Neural progenitor cell (in vitro differentiated cells): Measurements from ENCODE around the gene RPL32. TPM values are rescaled to one million over a fixed set of nuclear protein-coding genes. Genes with fewer than 3 reads are reported as not detected.
A peak's percentile ranks its signal among the peaks of the same experiment; 100 is the strongest.

Experiments
- DNase-seq: peaks from one replicate; pipeline ENCODE4 v3.0.0-alpha.2; 2016; ENCODE audit warnings: low spot score
- H2AFZ ChIP-seq: fragments of 200-600 bp; sonication (generic); replicated peaks from 2 replicates; pipeline ENCODE4 v1.6.1; 2016; ENCODE audit warnings: antibody characterized with exemption
- H3F3A ChIP-seq: fragments of 200-600 bp; sonication (generic); 2 replicates; pipeline ENCODE4 v1.6.1; 2016; ENCODE audit warnings: antibody characterized with exemption, low read depth
- H3K27ac ChIP-seq: fragments of 200-600 bp; sonication (generic); 2 replicates; pipeline ENCODE4 v1.5.1; 2016; ENCODE audit warnings: mild to moderate bottlenecking
- H3K27me3 ChIP-seq: fragments of 200-600 bp; sonication (generic); 2 replicates; pipeline ENCODE4 v1.6.1; 2016; ENCODE audit warnings: mild to moderate bottlenecking, moderate library complexity
- H3K36me3 ChIP-seq: fragments of 200-600 bp; sonication (generic); 2 replicates; pipeline ENCODE4 v1.5.1; 2016
- H3K4me1 ChIP-seq: fragments of 200-600 bp; sonication (generic); 2 replicates; pipeline ENCODE4 v1.6.1; 2016; ENCODE audit warnings: mixed run types
- H3K4me2 ChIP-seq: fragments of 200-600 bp; sonication (generic); 2 replicates; pipeline ENCODE4 v1.6.1; 2016
- H3K4me3 ChIP-seq: fragments of 200-600 bp; sonication (generic); 2 replicates; pipeline ENCODE4 v1.5.1; 2016
- H3K79me2 ChIP-seq: fragments of 200-600 bp; sonication (generic); 2 replicates; pipeline ENCODE4 v1.6.1; 2016; ENCODE audit warnings: low read depth
- H3K9ac ChIP-seq: fragments of 200-600 bp; sonication (generic); 2 replicates; pipeline ENCODE4 v1.6.1; 2016
- H3K9me3 ChIP-seq: fragments of 200-600 bp; sonication (generic); 2 replicates; pipeline ENCODE4 v1.5.1; 2016; ENCODE audit warnings: low read depth
- H4K20me1 ChIP-seq: fragments of 200-600 bp; sonication (generic); 2 replicates; pipeline ENCODE4 v1.6.1; 2016; ENCODE audit warnings: low read depth
- H3K27ac Mint-ChIP-seq: 3 replicates; pipeline ENCODE4 v1.8.0; 2021; ENCODE audit warnings: mixed read lengths
- H3K27me3 Mint-ChIP-seq: 2 replicates; pipeline ENCODE4 v1.8.0; 2022; ENCODE audit warnings: low read depth, mild to moderate bottlenecking, inconsistent platforms, moderate library complexity, mixed read lengths; ENCODE audit not compliant: insufficient read depth
- H3K36me3 Mint-ChIP-seq: 3 replicates; pipeline ENCODE4 v1.8.0; 2021; ENCODE audit warnings: mixed read lengths
- H3K4me1 Mint-ChIP-seq: 3 replicates; pipeline ENCODE4 v1.8.0; 2021; ENCODE audit warnings: mixed read lengths
- H3K4me3 Mint-ChIP-seq: 3 replicates; pipeline ENCODE4 v1.8.0; 2021; ENCODE audit warnings: mild to moderate bottlenecking, moderate library complexity, mixed read lengths
- H3K9me3 Mint-ChIP-seq: 3 replicates; pipeline ENCODE4 v1.8.0; 2020; ENCODE audit warnings: mixed read lengths
- EZH2 ChIP-seq: fragments of 200-600 bp; sonication (generic); IDR thresholded peaks from 2 replicates; pipeline ENCODE4 v1.6.1; 2017; ENCODE audit warnings: antibody characterized with exemption, mild to moderate bottlenecking, moderate library complexity
- EZH2phosphoT487 ChIP-seq: fragments of 200-600 bp; sonication (generic); IDR thresholded peaks from 2 replicates; pipeline ENCODE4 v1.6.1; 2017; ENCODE audit warnings: antibody characterized with exemption
- total RNA-seq: library from RNA; depleted of rRNA; stranded (reverse); fragments of >200 nt; gene quantifications from 2 replicates; pipeline ENCODE4 v1.2.3, GENCODE V29; 2015; ENCODE audit warnings: low replicate concordance
- TF ChIP-seq, protein P1 (sequence below): fragments of 200-600 bp; sonication (generic); IDR thresholded peaks from 2 replicates; pipeline ENCODE4 v1.5.1; 2017; ENCODE audit warnings: antibody characterized with exemption, mild to moderate bottlenecking

The RPL32 gene
- total RNA-seq, 1 donor from 2014 or later = 2,309 TPM

GRCh38 chr3:12818773-12819172, 22.6 kb downstream of the RPL32 start:
- H3K27ac ChIP-seq = no peak overlapping the region
- Mint-ChIP-seq H3K4me3 (no peak overlapping the region), H3K27me3 (peaks cover under 1% of the 10 kb centered on the region), H3K36me3 (peaks cover 3% of the 10 kb centered on the region), H3K9me3 (no peaks in the 10 kb centered on the region), H3K4me1 (no peaks in the 10 kb centered on the region), H3K27ac (peak overlapping the region; percentile 77)
- H2AFZ ChIP-seq = no peak overlapping the region
- H3K79me2 ChIP-seq = no peaks in the 10 kb centered on the region
- no peak for DNase-seq
- no peak overlapping the region for H3K4me2 ChIP-seq
- no peak overlapping the region for H3K4me3 ChIP-seq
- no peaks in the 10 kb centered on the region for H3K36me3 ChIP-seq
- H3F3A ChIP-seq = no peaks in the 10 kb centered on the region
- H3K27me3 ChIP-seq = no peaks in the 10 kb centered on the region
- no peaks in the 10 kb centered on the region for H4K20me1 ChIP-seq
- TF ChIP-seq EZH2phosphoT487 (no peak), EZH2 (no peak)
- TF ChIP-seq, protein P1, sequence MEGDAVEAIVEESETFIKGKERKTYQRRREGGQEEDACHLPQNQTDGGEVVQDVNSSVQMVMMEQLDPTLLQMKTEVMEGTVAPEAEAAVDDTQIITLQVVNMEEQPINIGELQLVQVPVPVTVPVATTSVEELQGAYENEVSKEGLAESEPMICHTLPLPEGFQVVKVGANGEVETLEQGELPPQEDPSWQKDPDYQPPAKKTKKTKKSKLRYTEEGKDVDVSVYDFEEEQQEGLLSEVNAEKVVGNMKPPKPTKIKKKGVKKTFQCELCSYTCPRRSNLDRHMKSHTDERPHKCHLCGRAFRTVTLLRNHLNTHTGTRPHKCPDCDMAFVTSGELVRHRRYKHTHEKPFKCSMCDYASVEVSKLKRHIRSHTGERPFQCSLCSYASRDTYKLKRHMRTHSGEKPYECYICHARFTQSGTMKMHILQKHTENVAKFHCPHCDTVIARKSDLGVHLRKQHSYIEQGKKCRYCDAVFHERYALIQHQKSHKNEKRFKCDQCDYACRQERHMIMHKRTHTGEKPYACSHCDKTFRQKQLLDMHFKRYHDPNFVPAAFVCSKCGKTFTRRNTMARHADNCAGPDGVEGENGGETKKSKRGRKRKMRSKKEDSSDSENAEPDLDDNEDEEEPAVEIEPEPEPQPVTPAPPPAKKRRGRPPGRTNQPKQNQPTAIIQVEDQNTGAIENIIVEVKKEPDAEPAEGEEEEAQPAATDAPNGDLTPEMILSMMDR = no peak
- H3K9ac ChIP-seq = no peak overlapping the region
- H3K4me1 ChIP-seq = no peaks in the 10 kb centered on the region
- no peaks in the 10 kb centered on the region for H3K9me3 ChIP-seq

DNA sequence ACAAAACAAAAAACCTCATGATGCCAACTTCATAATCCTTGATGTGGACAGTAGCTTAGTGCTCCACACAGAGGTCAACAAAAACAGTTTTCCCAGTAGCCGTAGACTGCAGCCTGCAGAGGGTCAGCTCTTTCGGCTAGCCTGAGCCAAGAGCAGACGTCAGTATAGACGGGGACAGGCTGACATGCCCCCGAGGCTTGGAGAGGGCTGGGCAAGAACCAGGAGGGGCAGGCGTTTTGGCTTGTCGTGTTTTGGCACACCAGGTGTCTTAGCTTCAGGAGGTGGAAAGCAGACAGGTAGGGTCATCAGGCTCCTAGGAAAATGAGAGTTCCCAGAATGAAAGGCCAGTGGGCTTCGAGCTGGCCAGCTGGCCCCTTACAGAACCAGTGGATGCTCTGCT, 23.1 kb downstream of the RPL32 start:
- no peaks in the 10 kb centered on the region for H3K4me1 Mint-ChIP-seq
- TF ChIP-seq EZH2 = no peak
- TF ChIP-seq, protein P1 = no peak
- no peak for TF ChIP-seq EZH2phosphoT487
- H2AFZ ChIP-seq = no peak overlapping the region
- no peaks in the 10 kb centered on the region for H3K9me3 Mint-ChIP-seq
- H3K4me1 ChIP-seq = no peaks in the 10 kb centered on the region
- no peak for DNase-seq
- H3K4me3 ChIP-seq = no peak overlapping the region
- peaks cover 3% of the 10 kb centered on the region for H3K36me3 Mint-ChIP-seq
- H3F3A ChIP-seq = no peaks in the 10 kb centered on the region
- H3K79me2 ChIP-seq = no peaks in the 10 kb centered on the region
- no peak overlapping the region for H3K27ac ChIP-seq
- H4K20me1 ChIP-seq = no peaks in the 10 kb centered on the region
- H3K9me3 ChIP-seq = no peaks in the 10 kb centered on the region
- H3K4me3 Mint-ChIP-seq = no peak overlapping the region
- H3K27me3 ChIP-seq = no peaks in the 10 kb centered on the region
- no peak overlapping the region for H3K4me2 ChIP-seq
- no peaks in the 10 kb centered on the region for H3K36me3 ChIP-seq
- H3K9ac ChIP-seq = no peak overlapping the region
- no peak overlapping the region for H3K27ac Mint-ChIP-seq
- H3K27me3 Mint-ChIP-seq = peaks cover 2% of the 10 kb centered on the region

GRCh38 chr3:12817343-12817710, 24.0 kb downstream of the RPL32 start:
- Histone ChIP-seq H3K9ac (no peak overlapping the region), H3K27me3 (no peaks in the 10 kb centered on the region), H2AFZ (no peak overlapping the region), H3K9me3 (no peaks in the 10 kb centered on the region), H3K36me3 (no peaks in the 10 kb centered on the region), H4K20me1 (no peaks in the 10 kb centered on the region), H3K79me2 (no peaks in the 10 kb centered on the region), H3F3A (no peaks in the 10 kb centered on the region), H3K27ac (no peak overlapping the region), H3K4me1 (no peaks in the 10 kb centered on the region), H3K4me3 (no peak overlapping the region), H3K4me2 (no peak overlapping the region)
- Mint-ChIP-seq H3K4me1 (no peaks in the 10 kb centered on the region), H3K36me3 (peaks cover 3% of the 10 kb centered on the region), H3K9me3 (no peaks in the 10 kb centered on the region), H3K27ac (no peak overlapping the region), H3K4me3 (no peak overlapping the region), H3K27me3 (peaks cover 2% of the 10 kb centered on the region)
- TF ChIP-seq EZH2phosphoT487 (no peak), EZH2 (no peak)
- TF ChIP-seq, protein P1 = no peak
- DNase-seq = no peak
